H1 (cell line): ENCODE measurements around the gene RPUSD1. TPM values are rescaled to one million over a fixed set of nuclear protein-coding genes. Genes with fewer than 3 reads are reported as not detected.

Experiments used
- CTCF ChIA-PET: fragments of 300-600 bp; sonication (Branson Sonifier 250); formaldehyde crosslinking; loops from one replicate; lab custom pipeline; 2021; ENCODE audit not compliant: partially characterized antibody; lab: Charles Lee
- POLR2A ChIA-PET: fragments of 300-600 bp; sonication (Branson Sonifier 250); formaldehyde crosslinking; loops from one replicate; lab custom pipeline; 2021; ENCODE audit warnings: inconsistent platforms; ENCODE audit not compliant: partially characterized antibody; lab: Charles Lee
- DNase-seq, 2 experiments: peaks; one replicate each; pipeline versions ENCODE4 v3.0.0 to v3.0.0-alpha.2; 2010 to 2022; ENCODE audit warnings: low spot score in 2 of 2, low read depth in 1 of 2, mixed read lengths in 1 of 2
- FAIRE-seq: peaks from 2 replicates; lab custom pipeline; 2011; peaks lifted over from hg19 to GRCh38; lab: Jason Lieb, UNC
- H2AFZ ChIP-seq: 2 replicates; pipeline ENCODE4 v1.8.1; 2012; ENCODE audit warnings: low read length, inconsistent platforms
- H2AK5ac ChIP-seq: 2 replicates; pipeline ENCODE4 v1.6.1; 2013; ENCODE audit warnings: low read depth, low read length
- H2BK120ac ChIP-seq: replicated peaks from 2 replicates; pipeline ENCODE3; 2013; ENCODE audit warnings: low read depth, low read length, inconsistent platforms
- H2BK12ac ChIP-seq: 2 replicates; pipeline ENCODE4 v1.6.1; 2013; ENCODE audit warnings: low read depth, low read length
- H2BK15ac ChIP-seq: 2 replicates; pipeline ENCODE4 v1.6.1; 2013; ENCODE audit warnings: low read length
- H2BK20ac ChIP-seq: 2 replicates; pipeline ENCODE4 v1.6.1; 2013; ENCODE audit warnings: low read length
- H2BK5ac ChIP-seq: 2 replicates; pipeline ENCODE4 v1.6.1; 2013; ENCODE audit warnings: low read depth, low read length
- H3K14ac ChIP-seq: 2 replicates; pipeline ENCODE4 v1.6.1; 2013; ENCODE audit warnings: inconsistent platforms; ENCODE audit not compliant: insufficient read length
- H3K18ac ChIP-seq: 2 replicates; pipeline ENCODE4 v1.6.1; 2013; ENCODE audit warnings: low read length; ENCODE audit errors: extremely low read depth
- H3K23ac ChIP-seq: 2 replicates; pipeline ENCODE4 v1.6.1; 2013; ENCODE audit warnings: inconsistent platforms; ENCODE audit not compliant: insufficient read length
- H3K23me2 ChIP-seq: 2 replicates; pipeline ENCODE4 v1.6.1; 2013; ENCODE audit warnings: low read depth, low read length
- H3K27ac ChIP-seq: 2 replicates; pipeline ENCODE4 v1.6.1; 2011; ENCODE audit warnings: low read depth, low read length, inconsistent platforms
- H3K27me3 ChIP-seq, 4 experiments: replicated peaks in 1 of 4; 1 replicate in 1 of 4; 2 replicates in 3 of 4; pipeline versions ENCODE4 v1.6.1 to v1.8.1; 2011 to 2013; ENCODE audit warnings: low read length in 3 of 4, mild to moderate bottlenecking in 3 of 4, inconsistent platforms in 2 of 4, mixed read lengths in 2 of 4, moderate library complexity in 1 of 4; ENCODE audit not compliant: control insufficient read depth in 3 of 4, insufficient read depth in 3 of 4; ENCODE audit errors: extremely low read depth in 1 of 4
- H3K36me3 ChIP-seq, 4 experiments: 2 replicates each; pipeline versions ENCODE4 v1.6.1 to v1.8.1; 2011 to 2013; ENCODE audit warnings: mild to moderate bottlenecking in 4 of 4, low read length in 3 of 4, moderate library complexity in 2 of 4, control low read depth in 1 of 4, inconsistent platforms in 1 of 4; ENCODE audit not compliant: insufficient read depth in 4 of 4, control insufficient read depth in 2 of 4
- H3K4ac ChIP-seq: replicated peaks from 2 replicates; pipeline ENCODE3; 2013; ENCODE audit warnings: low read length, low read depth, mixed read lengths, inconsistent platforms; ENCODE audit not compliant: insufficient read length
- H3K4me1 ChIP-seq, 4 experiments: replicated peaks in 1 of 4; 1 replicate in 1 of 4; 2 replicates in 3 of 4; pipeline versions ENCODE4 v1.6.1 to v1.8.1; 2011 to 2013; ENCODE audit warnings: low read length in 3 of 4, inconsistent platforms in 2 of 4, mixed read lengths in 1 of 4; ENCODE audit not compliant: insufficient read depth in 4 of 4, control insufficient read depth in 3 of 4
- H3K4me2 ChIP-seq, 2 experiments: 2 replicates each; pipeline versions ENCODE4 v1.6.1 to v1.8.1; 2011 to 2013; ENCODE audit warnings: low read depth in 2 of 2, low read length in 2 of 2, control low read depth in 1 of 2, inconsistent platforms in 1 of 2, mild to moderate bottlenecking in 1 of 2; ENCODE audit not compliant: insufficient read depth in 1 of 2
- H3K4me3 ChIP-seq, 4 experiments: fragments of 200-600, 300-600 bp in 1 of 4; sonication (generic), shearing (Covaris generic), sonication (Bioruptor Twin) in 1 of 4; 2 replicates each; pipeline versions ENCODE4 v1.5.1 to v1.8.1; 2011 to 2016; ENCODE audit warnings: low read length in 4 of 4, low read depth in 3 of 4, control low read depth in 2 of 4, inconsistent platforms in 2 of 4, mild to moderate bottlenecking in 2 of 4, mixed read lengths in 1 of 4, moderate library complexity in 1 of 4; ENCODE audit not compliant: insufficient read depth in 2 of 4; ENCODE audit errors: extremely low read depth in 1 of 4
- H3K56ac ChIP-seq: replicated peaks from 2 replicates; pipeline ENCODE3; 2013; ENCODE audit warnings: low read depth, mild to moderate bottlenecking, mixed read lengths, low read length, inconsistent platforms; ENCODE audit not compliant: insufficient read length
- H3K79me1 ChIP-seq: 2 replicates; pipeline ENCODE4 v1.6.1; 2013; ENCODE audit warnings: low read depth, low read length, control low read depth
- H3K79me2 ChIP-seq, 2 experiments: 2 replicates each; pipeline versions ENCODE4 v1.6.1 to v1.8.1; 2012 to 2013; ENCODE audit warnings: low read length in 2 of 2, mild to moderate bottlenecking in 2 of 2, inconsistent platforms in 1 of 2; ENCODE audit not compliant: insufficient read depth in 2 of 2, control insufficient read depth in 1 of 2
- H3K9ac ChIP-seq, 4 experiments: replicated peaks in 1 of 4; 1 replicate in 1 of 4; 2 replicates in 3 of 4; pipeline versions ENCODE4 v1.6.1 to v1.8.1; 2011 to 2013; ENCODE audit warnings: low read depth in 3 of 4, low read length in 3 of 4, control low read depth in 2 of 4, mild to moderate bottlenecking in 2 of 4, moderate library complexity in 2 of 4, inconsistent platforms in 1 of 4; ENCODE audit errors: extremely low read depth in 1 of 4
- H3K9me3 ChIP-seq, 2 experiments: 2 replicates each; pipeline versions ENCODE4 v1.6.1 to v1.8.1; 2012 to 2013; ENCODE audit warnings: mild to moderate bottlenecking in 2 of 2, moderate library complexity in 2 of 2, control low read depth in 1 of 2, inconsistent platforms in 1 of 2, low read depth in 1 of 2, low read length in 1 of 2, mixed read lengths in 1 of 2; ENCODE audit not compliant: insufficient read depth in 2 of 2
- H4K20me1 ChIP-seq, 2 experiments: replicated peaks in 1 of 2; 2 replicates each; pipeline versions ENCODE3 to v1.8.1; 2011 to 2013; ENCODE audit warnings: inconsistent platforms in 2 of 2, low read length in 2 of 2, mild to moderate bottlenecking in 1 of 2; ENCODE audit not compliant: insufficient read depth in 2 of 2, control insufficient read depth in 1 of 2
- H4K5ac ChIP-seq: 2 replicates; pipeline ENCODE4 v1.6.1; 2013; ENCODE audit warnings: low read length, low read depth, mixed read lengths, inconsistent platforms; ENCODE audit not compliant: insufficient read length
- H4K8ac ChIP-seq: 2 replicates; pipeline ENCODE4 v1.8.0; 2013; ENCODE audit warnings: mild to moderate bottlenecking, moderate library complexity, low read length, inconsistent platforms; ENCODE audit not compliant: insufficient read depth; ENCODE audit errors: extremely low read depth
- H4K91ac ChIP-seq: replicated peaks from 2 replicates; pipeline ENCODE3; 2013; ENCODE audit warnings: low read length, mixed read lengths, inconsistent platforms; ENCODE audit not compliant: insufficient read length
- BACH1 ChIP-seq: IDR thresholded peaks from 2 replicates; pipeline ENCODE4 v1.6.1; 2012; ENCODE audit warnings: low read length, improper control_type of control experiment
- HDAC2 ChIP-seq, 2 experiments: fragments of 300-600 bp in 1 of 2; sonication (generic) in 1 of 2; IDR thresholded peaks; 2 replicates each; pipeline ENCODE4 v1.6.1; 2011 to 2012; ENCODE audit warnings: low read depth in 2 of 2, low read length in 2 of 2, mild to moderate bottlenecking in 2 of 2, moderate library complexity in 2 of 2, borderline replicate concordance in 1 of 2, inconsistent platforms in 1 of 2
- HDAC6 ChIP-seq: IDR thresholded peaks from one replicate; pipeline ENCODE4 v1.7.1; 2012; ENCODE audit warnings: low read depth, mild to moderate bottlenecking, inconsistent platforms, low read length, moderate library complexity
- JUND ChIP-seq: IDR thresholded peaks from 2 replicates; pipeline ENCODE4 v1.6.1; 2011; ENCODE audit warnings: mild to moderate bottlenecking, improper control_type of control experiment, low read length
- MAX ChIP-seq: IDR thresholded peaks from 2 replicates; pipeline ENCODE4 v1.6.1; 2012; ENCODE audit warnings: inconsistent platforms
- POU5F1 ChIP-seq: IDR thresholded peaks from 2 replicates; pipeline ENCODE4 v1.6.1; 2011; ENCODE audit warnings: low read depth, mild to moderate bottlenecking, low read length, moderate library complexity
- SIN3A ChIP-seq, 2 experiments: IDR thresholded peaks in 1 of 2; conservative IDR thresholded peaks in 1 of 2; 2 replicates each; pipeline ENCODE4 v1.6.1; 2011 to 2012; ENCODE audit warnings: low read length in 2 of 2, improper control_type of control experiment in 1 of 2, low read depth in 1 of 2, mild to moderate bottlenecking in 1 of 2
- SIX5 ChIP-seq: IDR thresholded peaks from 2 replicates; pipeline ENCODE4 v1.6.1; 2011; ENCODE audit warnings: mild to moderate bottlenecking, low read depth, low read length
- TAF1 ChIP-seq: IDR thresholded peaks from 2 replicates; pipeline ENCODE4 v1.6.1; 2011; ENCODE audit warnings: mild to moderate bottlenecking, low read depth, low read length
- TCF12 ChIP-seq: IDR thresholded peaks from 2 replicates; pipeline ENCODE4 v1.6.1; 2011; ENCODE audit warnings: low read depth, mild to moderate bottlenecking, low read length
- WGBS, 2 experiments: shearing (Covaris generic) in 1 of 2; methylation state at CpG; one replicate each; pipeline versions ENCODE4 v1.1.6 to v1.1.7; 2013 to 2015; ENCODE audit warnings: low lambda C conversion rate in 2 of 2, mixed read lengths in 2 of 2, inconsistent platforms in 1 of 2, low coverage in 1 of 2, missing lambda C conversion rate in 1 of 2; ENCODE audit not compliant: insufficient replicate concordance in 2 of 2, insufficient coverage in 1 of 2, insufficient read length in 1 of 2; ENCODE audit errors: extremely low coverage in 1 of 2, missing lambda C conversion rate in 1 of 2; 5-methylcytosine and 5-hydroxymethylcytosine counted together
- polyA plus RNA-seq, 7 experiments: library from polyadenylated mRNA; depleted of rRNA in 3 of 7; stranded (reverse) in 5 of 7; unstranded in 2 of 7; fragments of >200 nt in 5 of 7; fragments of 200-250 nt in 2 of 7; gene quantifications; 1 replicate in 5 of 7; 2 replicates in 1 of 7; 4 replicates in 1 of 7; pipeline versions ENCODE4 v1.2.1 to v1.2.3, GENCODE V29; 2011 to 2013; ENCODE audit warnings: missing spikeins in 2 of 7, mixed read lengths in 2 of 7
- total RNA-seq: library from RNA; stranded (reverse); fragmentation: NEBNext Ultra II Directional; extraction: Animal tissue kit (Norgen Biotek cat#: 25700); gene quantifications from 2 replicates; pipeline ENCODE4 v1.2.1, GENCODE V29; 2021
- TF ChIP-seq, protein P1 (sequence below): IDR thresholded peaks from 2 replicates; pipeline ENCODE4 v1.6.1; 2011; ENCODE audit warnings: low read depth, mild to moderate bottlenecking, low read length; ENCODE audit not compliant: insufficient read depth
- TF ChIP-seq, protein P2 (sequence below): IDR thresholded peaks from 2 replicates; pipeline ENCODE4 v1.6.1; 2011; ENCODE audit warnings: low read length, improper control_type of control experiment

Gene RPUSD1
- total and polyA plus RNA-seq, 2 of the 8 experiments (the other 6 are each of a cell fraction or from before 2014, with no cell fraction given), result 32.2 to 61.8 TPM

GRCh38 chr16:756428-756827, 31.8 kb downstream of the RPUSD1 start:
- DNase-seq, result no peak
- Histone ChIP-seq H2BK5ac (no peak overlapping the region), H3K27me3 (no peaks in the 10 kb centered on the region), H4K20me1 (no peaks in the 10 kb centered on the region), H2BK15ac (no peak overlapping the region), H3K9ac (no peak overlapping the region), H3K79me1 (no peaks in the 10 kb centered on the region), H3K4ac (no peak overlapping the region), H3K18ac (no peak overlapping the region), H2BK120ac (no peak overlapping the region), H2BK12ac (no peak overlapping the region), H3K23me2 (no peaks in the 10 kb centered on the region), H3K4me1 (peaks cover under 1 to 7% (median 4%) of the 10 kb centered on the region in 4 experiments; a peak in 5 of 7 replicates), H3K23ac (no peak overlapping the region), H3K4me3 (no peak overlapping the region), H3K79me2 (no peaks in the 10 kb centered on the region), H2AFZ (no peak overlapping the region), H3K9me3 (0 out of 4 replicates have a peak, but pooled peaks cover 0 to 3% of the 10 kb centered on the region in 2 experiments), H2AK5ac (no peak overlapping the region), H4K5ac (no peak overlapping the region), H4K8ac (no peak overlapping the region), H3K14ac (no peak overlapping the region), H3K4me2 (no peak overlapping the region), H2BK20ac (no peak overlapping the region), H4K91ac (no peak overlapping the region), H3K27ac (no peak overlapping the region), H3K36me3 (no peaks in the 10 kb centered on the region), H3K56ac (no peak overlapping the region)
- CTCF ChIA-PET, result interaction anchor here (0.7 to 4.8 kb wide), 5 partner anchors 9 to 44 kb away, joined by 3 to 32 read pairs (median 6); partner anchors contain the start of gene CIAO3
- WGBS, 2 experiments, result 92% methylated on average over 5 of the region's 5 CpGs; no CpG with 5 or more reads in 1 of the 2 experiments
- POLR2A ChIA-PET, result interaction anchor here (0.8 kb wide), 1 partner anchor 9 kb away, joined by 4 read pairs; no protein-coding TSS in a partner anchor
- no peak for FAIRE-seq
- TF ChIP-seq HDAC2 (IDR thresholded peaks at IDR 0.05; ENCODE audit: borderline replicate concordance in 1 of 2, low read depth in 2 of 2, low read length in 2 of 2) (no peak), MAX (no peak), JUND (no peak), TCF12 (no peak), HDAC6 (no peak), TAF1 (no peak), BACH1 (no peak), SIN3A (conservative IDR thresholded peaks at IDR 0.05 in 1 of 2, IDR thresholded peaks at IDR 0.05 in 1 of 2; ENCODE audit: low read depth in 1 of 2, low read length in 2 of 2) (no peak), SIX5 (no peak), POU5F1 (no peak)
- TF ChIP-seq, protein P1, sequence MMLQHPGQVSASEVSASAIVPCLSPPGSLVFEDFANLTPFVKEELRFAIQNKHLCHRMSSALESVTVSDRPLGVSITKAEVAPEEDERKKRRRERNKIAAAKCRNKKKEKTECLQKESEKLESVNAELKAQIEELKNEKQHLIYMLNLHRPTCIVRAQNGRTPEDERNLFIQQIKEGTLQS, result no peak
- TF ChIP-seq, protein P2, sequence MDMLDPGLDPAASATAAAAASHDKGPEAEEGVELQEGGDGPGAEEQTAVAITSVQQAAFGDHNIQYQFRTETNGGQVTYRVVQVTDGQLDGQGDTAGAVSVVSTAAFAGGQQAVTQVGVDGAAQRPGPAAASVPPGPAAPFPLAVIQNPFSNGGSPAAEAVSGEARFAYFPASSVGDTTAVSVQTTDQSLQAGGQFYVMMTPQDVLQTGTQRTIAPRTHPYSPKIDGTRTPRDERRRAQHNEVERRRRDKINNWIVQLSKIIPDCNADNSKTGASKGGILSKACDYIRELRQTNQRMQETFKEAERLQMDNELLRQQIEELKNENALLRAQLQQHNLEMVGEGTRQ, result no peak
